PC-9 (cell line): ENCODE data around the gene FAHD1. TPM values are rescaled to one million over a fixed set of nuclear protein-coding genes. Genes with fewer than 3 reads are reported as not detected.

ENCODE experiments used
- BruUV-seq: library from RNA; stranded (reverse); fragments of 400-500 nt; replicated peaks from 2 replicates; lab custom pipeline; 2021; lab: Mats Ljungman, UMichigan
- CTCF ChIA-PET: fragments of 300-600 bp; sonication (Branson Sonifier 250); formaldehyde crosslinking; loops from one replicate; lab custom pipeline; 2022; ENCODE audit warnings: antibody characterized with exemption; lab: Charles Lee
- POLR2A ChIA-PET: fragments of 300-600 bp; sonication (Branson Sonifier 250); formaldehyde crosslinking; loops from one replicate; lab custom pipeline; 2022; ENCODE audit warnings: antibody characterized with exemption; ENCODE audit not compliant: unreplicated experiment; lab: Charles Lee
- DNase-seq, 2 experiments: peaks; one replicate each; pipeline versions ENCODE4 v3.0.0 to v3.0.0-alpha.2; 2015 to 2022; ENCODE audit warnings: mixed read lengths in 1 of 2
- H2AFZ ChIP-seq: fragments of 200-600 bp; sonication (generic); 2 replicates; pipeline ENCODE4 v1.8.1; 2017; ENCODE audit warnings: antibody characterized with exemption
- H3F3A ChIP-seq: fragments of 200-600 bp; sonication (generic); 2 replicates; pipeline ENCODE4 v1.8.1; 2017; ENCODE audit warnings: antibody characterized with exemption, mild to moderate bottlenecking, low read depth; ENCODE audit not compliant: insufficient read depth
- H3K27ac ChIP-seq: fragments of 200-600 bp; sonication (generic); 2 replicates; pipeline ENCODE4 v1.6.1; 2016; ENCODE audit warnings: mixed run types
- H3K27me3 ChIP-seq: fragments of 200-600 bp; sonication (generic); 2 replicates; pipeline ENCODE4 v1.6.1; 2016; ENCODE audit warnings: low read depth, mixed run types; ENCODE audit not compliant: insufficient read depth
- H3K36me3 ChIP-seq: fragments of 200-600 bp; sonication (generic); 2 replicates; pipeline ENCODE4 v1.6.1; 2016; ENCODE audit warnings: low read depth, mixed run types
- H3K4me1 ChIP-seq: fragments of 200-600 bp; sonication (generic); replicated peaks from 2 replicates; pipeline ENCODE4 v1.6.1; 2016; ENCODE audit warnings: mixed run types; ENCODE audit not compliant: insufficient read depth
- H3K4me2 ChIP-seq: fragments of 200-600 bp; sonication (generic); 2 replicates; pipeline ENCODE4 v1.6.1; 2017; ENCODE audit warnings: mixed run types
- H3K4me3 ChIP-seq: fragments of 200-600 bp; sonication (generic); 2 replicates; pipeline ENCODE4 v1.6.1; 2016; ENCODE audit warnings: mixed run types
- H3K79me2 ChIP-seq: fragments of 200-600 bp; sonication (generic); 2 replicates; pipeline ENCODE4 v1.6.1; 2017; ENCODE audit warnings: low read depth, mixed run types
- H3K9me2 ChIP-seq: fragments of 200-600 bp; sonication (generic); 2 replicates; pipeline ENCODE4 v1.8.1; 2017; ENCODE audit warnings: mild to moderate bottlenecking; ENCODE audit not compliant: insufficient read depth
- H3K9me3 ChIP-seq: fragments of 200-600 bp; sonication (generic); 2 replicates; pipeline ENCODE4 v1.8.1; 2016; ENCODE audit warnings: low read depth; ENCODE audit not compliant: insufficient read depth
- H4K20me1 ChIP-seq: fragments of 200-600 bp; sonication (generic); 2 replicates; pipeline ENCODE4 v1.8.1; 2017; ENCODE audit not compliant: insufficient read depth
- CTCF ChIP-seq: fragments of 200-600 bp; sonication (generic); conservative IDR thresholded peaks from 2 replicates; pipeline ENCODE4 v1.6.1; 2017; ENCODE audit warnings: mixed run types, antibody characterized with exemption, mild to moderate bottlenecking, moderate library complexity
- EZH2 ChIP-seq: fragments of 200-600 bp; sonication (generic); IDR thresholded peaks from 2 replicates; pipeline ENCODE4 v1.8.0; 2017; ENCODE audit warnings: antibody characterized with exemption, low read depth
- intact Hi-C: fragments of 100-400 bp; cut with micrococcal nuclease; formaldehyde crosslinking; loops from one replicate; pipeline ENCODE4 v1.10.0; 2022; ENCODE audit not compliant: unreplicated experiment
- total RNA-seq: library from RNA; stranded (reverse); gene quantifications from 2 replicates; pipeline ENCODE4 v1.2.3, GENCODE V29; 2021

The FAHD1 gene
- total RNA-seq, 1 experiment from 2014 or later, result 26.8 TPM

- Histone ChIP-seq H4K20me1 (peaks cover 18% of the 10 kb centered on the region), H3K9me3 (no peaks in the 10 kb centered on the region), H3K27ac (no peak overlapping the region), H3K4me3 (no peak overlapping the region), H2AFZ (no peak overlapping the region), H3K36me3 (no peaks in the 10 kb centered on the region), H3K9me2 (no peaks in the 10 kb centered on the region), H3K79me2 (peaks cover 35% of the 10 kb centered on the region), H3K4me1 (peaks cover 7% of the 10 kb centered on the region), H3K27me3 (no peaks in the 10 kb centered on the region), H3F3A (peaks cover under 1% of the 10 kb centered on the region; the same call in 1 of the 2 replicates), H3K4me2 (no peak overlapping the region)
- intact Hi-C loops, result no loop called here
- no peak for DNase-seq
- TF ChIP-seq CTCF, result no peak
- no TSS peak for BruUV-seq
- ChIA-PET CTCF (no interaction called here), POLR2A (no interaction called here)
These were observed 40.0 kb upstream of the FAHD1 start for GRCh38 chr16:1787056-1787321.

GRCh38 chr16:1787322-1788094 lies 39.5 kb upstream of the FAHD1 start:
- H3K4me2 ChIP-seq, result no peak overlapping the region
- no peak overlapping the region for H2AFZ ChIP-seq
- ChIA-PET POLR2A (no interaction called here), CTCF (no interaction called here)
- no peaks in the 10 kb centered on the region for H3K36me3 ChIP-seq
- H3K27ac ChIP-seq, result no peak overlapping the region
- DNase-seq, result no peak
- intact Hi-C loops, result no loop called here
- no peaks in the 10 kb centered on the region for H3K9me3 ChIP-seq
- H3K4me3 ChIP-seq, result no peak overlapping the region
- H3F3A ChIP-seq, result no peaks in the 10 kb centered on the region
- H3K79me2 ChIP-seq, result peaks cover 35% of the 10 kb centered on the region
- peaks cover 18% of the 10 kb centered on the region for H4K20me1 ChIP-seq
- H3K27me3 ChIP-seq, result no peaks in the 10 kb centered on the region
- TF ChIP-seq EZH2 (no peak), CTCF (no peak)
- no peaks in the 10 kb centered on the region for H3K9me2 ChIP-seq
- peaks cover 7% of the 10 kb centered on the region for H3K4me1 ChIP-seq
- no TSS peak for BruUV-seq

- intact Hi-C loops, result no loop called here
- TF ChIP-seq EZH2 (no peak), CTCF (no peak)
- Histone ChIP-seq H3K9me3 (no peaks in the 10 kb centered on the region), H3K4me1 (peaks cover 7% of the 10 kb centered on the region), H3K27me3 (no peaks in the 10 kb centered on the region), H3K36me3 (no peaks in the 10 kb centered on the region), H3K4me3 (no peak overlapping the region), H3K4me2 (no peak overlapping the region), H3K27ac (no peak overlapping the region), H3K9me2 (no peaks in the 10 kb centered on the region), H3F3A (no peaks in the 10 kb centered on the region), H2AFZ (no peak overlapping the region), H4K20me1 (peaks cover 18% of the 10 kb centered on the region), H3K79me2 (peaks cover 32% of the 10 kb centered on the region)
- ChIA-PET POLR2A (no interaction called here), CTCF (no interaction called here)
- BruUV-seq, result no TSS peak
- no peak for DNase-seq
These were observed 38.8 kb upstream of the FAHD1 start for GRCh38 chr16:1788095-1788707.
